WTC11 (cell line): ENCODE measurements around the gene PITPNM2. TPM values are rescaled to one million over a fixed set of nuclear protein-coding genes. Genes with fewer than 3 reads are reported as not detected.

ENCODE experiments used
- ATAC-seq: fragments of 200-7000 bp; cut with Tn5 transposase; 2 replicates; pipeline ENCODE4 v1.10.0; 2021; ENCODE audit warnings: mild to moderate bottlenecking, moderate library complexity
- CTCF ChIA-PET: fragments of 300-600 bp; sonication (Branson Sonifier 250); formaldehyde crosslinking; loops from one replicate; lab custom pipeline; 2021; ENCODE audit warnings: antibody characterized with exemption; lab: Charles Lee
- POLR2A ChIA-PET: fragments of 350-600 bp; sonication (Branson Sonifier 250); formaldehyde crosslinking; loops from one replicate; lab custom pipeline; 2021; ENCODE audit warnings: antibody characterized with exemption; lab: Charles Lee
- DNase-seq: peaks from one replicate; pipeline ENCODE4 v3.0.0; 2021; ENCODE audit warnings: low spot score
- H3K27ac Mint-ChIP-seq: 2 replicates; pipeline ENCODE4 v1.8.0; 2021; ENCODE audit warnings: mixed read lengths
- H3K27me3 Mint-ChIP-seq: 2 replicates; pipeline ENCODE4 v1.8.0; 2021; ENCODE audit warnings: low read depth, mild to moderate bottlenecking, moderate library complexity, mixed read lengths
- H3K36me3 Mint-ChIP-seq: 2 replicates; pipeline ENCODE4 v1.8.0; 2021; ENCODE audit warnings: mixed read lengths
- H3K4me1 Mint-ChIP-seq: 2 replicates; pipeline ENCODE4 v1.8.0; 2022; ENCODE audit warnings: mixed read lengths
- H3K4me3 Mint-ChIP-seq: 2 replicates; pipeline ENCODE4 v1.8.0; 2021; ENCODE audit warnings: mild to moderate bottlenecking, moderate library complexity, mixed read lengths
- H3K9me3 Mint-ChIP-seq: 2 replicates; pipeline ENCODE4 v1.8.0; 2021; ENCODE audit warnings: mixed read lengths
- ESRRA ChIP-seq: sonication (generic); formaldehyde crosslinking; IDR thresholded peaks from 2 replicates; pipeline ENCODE4 v1.8.1; 2022; ENCODE audit warnings: mild to moderate bottlenecking, missing genetic modification reagents, borderline replicate concordance
- FOXK1 ChIP-seq: sonication (generic); formaldehyde crosslinking; IDR thresholded peaks from 2 replicates; pipeline ENCODE4 v1.8.0; 2022; ENCODE audit warnings: mild to moderate bottlenecking, moderate library complexity, missing genetic modification reagents
- GABPB1 ChIP-seq: sonication (generic); formaldehyde crosslinking; IDR thresholded peaks from 2 replicates; pipeline ENCODE4 v1.8.1; 2023; ENCODE audit warnings: mild to moderate bottlenecking, missing genetic modification reagents
- KAT7 ChIP-seq: sonication (generic); formaldehyde crosslinking; IDR thresholded peaks from 2 replicates; pipeline ENCODE4 v1.8.1; 2023; ENCODE audit warnings: missing genetic modification reagents, mild to moderate bottlenecking, borderline replicate concordance
- total RNA-seq: library from RNA; stranded (reverse); gene quantifications from 3 replicates; pipeline ENCODE4 v1.2.3, GENCODE V29; 2021
- TF ChIP-seq, protein P1 (sequence below): sonication (generic); formaldehyde crosslinking; IDR thresholded peaks from 2 replicates; pipeline ENCODE4 v1.8.1; 2023; ENCODE audit warnings: mild to moderate bottlenecking, missing genetic modification reagents, borderline replicate concordance
- TF ChIP-seq, protein P2 (sequence below): sonication (generic); formaldehyde crosslinking; IDR thresholded peaks from 2 replicates; pipeline ENCODE4 v1.8.1; 2023; ENCODE audit warnings: mild to moderate bottlenecking, missing genetic modification reagents, moderate library complexity
- TF ChIP-seq, protein P3 (sequence below): sonication (generic); formaldehyde crosslinking; IDR thresholded peaks from 2 replicates; pipeline ENCODE4 v1.8.1; 2023; ENCODE audit warnings: mild to moderate bottlenecking, missing genetic modification reagents
- TF ChIP-seq, protein P4 (sequence below): sonication (generic); formaldehyde crosslinking; IDR thresholded peaks from 2 replicates; pipeline ENCODE4 v1.8.1; 2022; ENCODE audit warnings: low read depth, missing genetic modification reagents, borderline replicate concordance
- TF ChIP-seq, protein P5 (sequence below): fragments of 250-450 bp; sonication (Bioruptor Pico); IDR thresholded peaks from 2 replicates; pipeline ENCODE4 v1.8.0; 2021; ENCODE audit warnings: mild to moderate bottlenecking
- TF ChIP-seq, protein P6 (sequence below): fragments of 250-450 bp; sonication (Bioruptor Pico); IDR thresholded peaks from 2 replicates; pipeline ENCODE4 v1.9.0; 2021; ENCODE audit warnings: mild to moderate bottlenecking, borderline replicate concordance

Gene PITPNM2
- total RNA-seq, 1 experiment from 2014 or later = 8.2 TPM

DNA sequence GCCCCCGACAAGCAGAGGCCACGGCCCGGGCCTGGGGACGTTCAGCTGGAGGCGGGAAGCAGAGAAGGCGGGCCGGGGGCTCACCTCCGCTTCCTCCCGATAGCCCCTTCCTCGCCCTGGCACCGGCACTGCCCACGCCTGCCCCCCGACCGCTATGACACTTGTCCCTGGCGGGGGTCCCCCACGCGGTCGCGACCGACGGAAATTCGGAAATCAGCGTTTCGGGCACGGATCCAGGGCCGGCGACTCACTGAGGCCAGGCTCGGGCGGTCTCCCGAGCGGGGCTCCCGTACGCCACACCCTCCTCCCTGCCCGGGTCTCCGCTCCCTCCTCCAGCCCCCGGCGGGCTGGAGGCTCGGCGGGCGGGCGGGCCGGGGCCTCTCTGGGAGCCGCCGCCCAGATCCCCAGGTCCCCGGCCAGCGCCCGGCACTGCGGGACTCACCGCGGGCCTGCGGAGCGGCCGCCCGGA lies 581 bp downstream of the PITPNM2 start:
- POLR2A ChIA-PET = no interaction called here
- DNase-seq (peak; percentile 32), ATAC-seq (peak; percentile 34)
- Mint-ChIP-seq H3K4me3 (peak overlapping the region; percentile 81), H3K36me3 (no peaks in the 10 kb centered on the region), H3K4me1 (peaks cover 50% of the 10 kb centered on the region), H3K27me3 (peaks cover 41% of the 10 kb centered on the region), H3K9me3 (no peaks in the 10 kb centered on the region), H3K27ac (no peak overlapping the region)
- TF ChIP-seq, protein P1, sequence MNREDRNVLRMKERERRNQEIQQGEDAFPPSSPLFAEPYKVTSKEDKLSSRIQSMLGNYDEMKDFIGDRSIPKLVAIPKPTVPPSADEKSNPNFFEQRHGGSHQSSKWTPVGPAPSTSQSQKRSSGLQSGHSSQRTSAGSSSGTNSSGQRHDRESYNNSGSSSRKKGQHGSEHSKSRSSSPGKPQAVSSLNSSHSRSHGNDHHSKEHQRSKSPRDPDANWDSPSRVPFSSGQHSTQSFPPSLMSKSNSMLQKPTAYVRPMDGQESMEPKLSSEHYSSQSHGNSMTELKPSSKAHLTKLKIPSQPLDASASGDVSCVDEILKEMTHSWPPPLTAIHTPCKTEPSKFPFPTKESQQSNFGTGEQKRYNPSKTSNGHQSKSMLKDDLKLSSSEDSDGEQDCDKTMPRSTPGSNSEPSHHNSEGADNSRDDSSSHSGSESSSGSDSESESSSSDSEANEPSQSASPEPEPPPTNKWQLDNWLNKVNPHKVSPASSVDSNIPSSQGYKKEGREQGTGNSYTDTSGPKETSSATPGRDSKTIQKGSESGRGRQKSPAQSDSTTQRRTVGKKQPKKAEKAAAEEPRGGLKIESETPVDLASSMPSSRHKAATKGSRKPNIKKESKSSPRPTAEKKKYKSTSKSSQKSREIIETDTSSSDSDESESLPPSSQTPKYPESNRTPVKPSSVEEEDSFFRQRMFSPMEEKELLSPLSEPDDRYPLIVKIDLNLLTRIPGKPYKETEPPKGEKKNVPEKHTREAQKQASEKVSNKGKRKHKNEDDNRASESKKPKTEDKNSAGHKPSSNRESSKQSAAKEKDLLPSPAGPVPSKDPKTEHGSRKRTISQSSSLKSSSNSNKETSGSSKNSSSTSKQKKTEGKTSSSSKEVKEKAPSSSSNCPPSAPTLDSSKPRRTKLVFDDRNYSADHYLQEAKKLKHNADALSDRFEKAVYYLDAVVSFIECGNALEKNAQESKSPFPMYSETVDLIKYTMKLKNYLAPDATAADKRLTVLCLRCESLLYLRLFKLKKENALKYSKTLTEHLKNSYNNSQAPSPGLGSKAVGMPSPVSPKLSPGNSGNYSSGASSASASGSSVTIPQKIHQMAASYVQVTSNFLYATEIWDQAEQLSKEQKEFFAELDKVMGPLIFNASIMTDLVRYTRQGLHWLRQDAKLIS (CRISPR knock-in tag) = no peak
- TF ChIP-seq KAT7 (CRISPR knock-in tag) (peak; percentile 49; the same call in 1 of the 2 replicates), ESRRA (CRISPR knock-in tag) (peak; percentile 50; the same call in 1 of the 2 replicates), GABPB1 (CRISPR knock-in tag) (no peak), FOXK1 (CRISPR knock-in tag) (no peak)
- TF ChIP-seq, protein P2, sequence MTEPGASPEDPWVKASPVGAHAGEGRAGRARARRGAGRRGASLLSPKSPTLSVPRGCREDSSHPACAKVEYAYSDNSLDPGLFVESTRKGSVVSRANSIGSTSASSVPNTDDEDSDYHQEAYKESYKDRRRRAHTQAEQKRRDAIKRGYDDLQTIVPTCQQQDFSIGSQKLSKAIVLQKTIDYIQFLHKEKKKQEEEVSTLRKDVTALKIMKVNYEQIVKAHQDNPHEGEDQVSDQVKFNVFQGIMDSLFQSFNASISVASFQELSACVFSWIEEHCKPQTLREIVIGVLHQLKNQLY (CRISPR knock-in tag) = no peak
- TF ChIP-seq, protein P3, sequence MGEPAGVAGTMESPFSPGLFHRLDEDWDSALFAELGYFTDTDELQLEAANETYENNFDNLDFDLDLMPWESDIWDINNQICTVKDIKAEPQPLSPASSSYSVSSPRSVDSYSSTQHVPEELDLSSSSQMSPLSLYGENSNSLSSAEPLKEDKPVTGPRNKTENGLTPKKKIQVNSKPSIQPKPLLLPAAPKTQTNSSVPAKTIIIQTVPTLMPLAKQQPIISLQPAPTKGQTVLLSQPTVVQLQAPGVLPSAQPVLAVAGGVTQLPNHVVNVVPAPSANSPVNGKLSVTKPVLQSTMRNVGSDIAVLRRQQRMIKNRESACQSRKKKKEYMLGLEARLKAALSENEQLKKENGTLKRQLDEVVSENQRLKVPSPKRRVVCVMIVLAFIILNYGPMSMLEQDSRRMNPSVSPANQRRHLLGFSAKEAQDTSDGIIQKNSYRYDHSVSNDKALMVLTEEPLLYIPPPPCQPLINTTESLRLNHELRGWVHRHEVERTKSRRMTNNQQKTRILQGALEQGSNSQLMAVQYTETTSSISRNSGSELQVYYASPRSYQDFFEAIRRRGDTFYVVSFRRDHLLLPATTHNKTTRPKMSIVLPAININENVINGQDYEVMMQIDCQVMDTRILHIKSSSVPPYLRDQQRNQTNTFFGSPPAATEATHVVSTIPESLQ = no peak
- TF ChIP-seq, protein P4, sequence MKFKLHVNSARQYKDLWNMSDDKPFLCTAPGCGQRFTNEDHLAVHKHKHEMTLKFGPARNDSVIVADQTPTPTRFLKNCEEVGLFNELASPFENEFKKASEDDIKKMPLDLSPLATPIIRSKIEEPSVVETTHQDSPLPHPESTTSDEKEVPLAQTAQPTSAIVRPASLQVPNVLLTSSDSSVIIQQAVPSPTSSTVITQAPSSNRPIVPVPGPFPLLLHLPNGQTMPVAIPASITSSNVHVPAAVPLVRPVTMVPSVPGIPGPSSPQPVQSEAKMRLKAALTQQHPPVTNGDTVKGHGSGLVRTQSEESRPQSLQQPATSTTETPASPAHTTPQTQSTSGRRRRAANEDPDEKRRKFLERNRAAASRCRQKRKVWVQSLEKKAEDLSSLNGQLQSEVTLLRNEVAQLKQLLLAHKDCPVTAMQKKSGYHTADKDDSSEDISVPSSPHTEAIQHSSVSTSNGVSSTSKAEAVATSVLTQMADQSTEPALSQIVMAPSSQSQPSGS (CRISPR knock-in tag) = no peak
- TF ChIP-seq, protein P5, sequence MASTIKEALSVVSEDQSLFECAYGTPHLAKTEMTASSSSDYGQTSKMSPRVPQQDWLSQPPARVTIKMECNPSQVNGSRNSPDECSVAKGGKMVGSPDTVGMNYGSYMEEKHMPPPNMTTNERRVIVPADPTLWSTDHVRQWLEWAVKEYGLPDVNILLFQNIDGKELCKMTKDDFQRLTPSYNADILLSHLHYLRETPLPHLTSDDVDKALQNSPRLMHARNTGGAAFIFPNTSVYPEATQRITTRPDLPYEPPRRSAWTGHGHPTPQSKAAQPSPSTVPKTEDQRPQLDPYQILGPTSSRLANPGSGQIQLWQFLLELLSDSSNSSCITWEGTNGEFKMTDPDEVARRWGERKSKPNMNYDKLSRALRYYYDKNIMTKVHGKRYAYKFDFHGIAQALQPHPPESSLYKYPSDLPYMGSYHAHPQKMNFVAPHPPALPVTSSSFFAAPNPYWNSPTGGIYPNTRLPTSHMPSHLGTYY (CRISPR knock-in tag) = no peak
- TF ChIP-seq, protein P6, sequence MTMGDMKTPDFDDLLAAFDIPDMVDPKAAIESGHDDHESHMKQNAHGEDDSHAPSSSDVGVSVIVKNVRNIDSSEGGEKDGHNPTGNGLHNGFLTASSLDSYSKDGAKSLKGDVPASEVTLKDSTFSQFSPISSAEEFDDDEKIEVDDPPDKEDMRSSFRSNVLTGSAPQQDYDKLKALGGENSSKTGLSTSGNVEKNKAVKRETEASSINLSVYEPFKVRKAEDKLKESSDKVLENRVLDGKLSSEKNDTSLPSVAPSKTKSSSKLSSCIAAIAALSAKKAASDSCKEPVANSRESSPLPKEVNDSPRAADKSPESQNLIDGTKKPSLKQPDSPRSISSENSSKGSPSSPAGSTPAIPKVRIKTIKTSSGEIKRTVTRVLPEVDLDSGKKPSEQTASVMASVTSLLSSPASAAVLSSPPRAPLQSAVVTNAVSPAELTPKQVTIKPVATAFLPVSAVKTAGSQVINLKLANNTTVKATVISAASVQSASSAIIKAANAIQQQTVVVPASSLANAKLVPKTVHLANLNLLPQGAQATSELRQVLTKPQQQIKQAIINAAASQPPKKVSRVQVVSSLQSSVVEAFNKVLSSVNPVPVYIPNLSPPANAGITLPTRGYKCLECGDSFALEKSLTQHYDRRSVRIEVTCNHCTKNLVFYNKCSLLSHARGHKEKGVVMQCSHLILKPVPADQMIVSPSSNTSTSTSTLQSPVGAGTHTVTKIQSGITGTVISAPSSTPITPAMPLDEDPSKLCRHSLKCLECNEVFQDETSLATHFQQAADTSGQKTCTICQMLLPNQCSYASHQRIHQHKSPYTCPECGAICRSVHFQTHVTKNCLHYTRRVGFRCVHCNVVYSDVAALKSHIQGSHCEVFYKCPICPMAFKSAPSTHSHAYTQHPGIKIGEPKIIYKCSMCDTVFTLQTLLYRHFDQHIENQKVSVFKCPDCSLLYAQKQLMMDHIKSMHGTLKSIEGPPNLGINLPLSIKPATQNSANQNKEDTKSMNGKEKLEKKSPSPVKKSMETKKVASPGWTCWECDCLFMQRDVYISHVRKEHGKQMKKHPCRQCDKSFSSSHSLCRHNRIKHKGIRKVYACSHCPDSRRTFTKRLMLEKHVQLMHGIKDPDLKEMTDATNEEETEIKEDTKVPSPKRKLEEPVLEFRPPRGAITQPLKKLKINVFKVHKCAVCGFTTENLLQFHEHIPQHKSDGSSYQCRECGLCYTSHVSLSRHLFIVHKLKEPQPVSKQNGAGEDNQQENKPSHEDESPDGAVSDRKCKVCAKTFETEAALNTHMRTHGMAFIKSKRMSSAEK = no peak
- CTCF ChIA-PET = interaction anchor here (1.0 to 2.4 kb wide), 2 partner anchors 107 to 161 kb away, joined by 3 to 8 read pairs; no protein-coding TSS in a partner anchor
